ENCODE results near the gene TTC33. TPM values are rescaled to one million over a fixed set of nuclear protein-coding genes. Genes with fewer than 3 reads are reported as not detected.

TTC33 gene
- total RNA-seq, 1 experiment from 2014 or later, result 12.6 TPM

- CTCF ChIA-PET, result no interaction called here
- ATAC-seq (no peak), DNase-seq (ENCODE audit: low read depth, low spot score) (no peak)
- Histone ChIP-seq H3K4me1 (ENCODE audit: control insufficient read depth, insufficient read depth, low read length) (no peaks in the 10 kb centered on the region), H3K36me3 (ENCODE audit: control insufficient read depth, insufficient read depth, low read length) (no peaks in the 10 kb centered on the region), H3K27me3 (ENCODE audit: control insufficient read depth, insufficient read depth, low read length) (no peaks in the 10 kb centered on the region), H3K27ac (ENCODE audit: low read length) (no peak overlapping the region), H3K4me3 (ENCODE audit: low read depth in 2 of 2, low read length in 2 of 2) (no peak overlapping the region), H3K9me3 (ENCODE audit: control insufficient read depth, insufficient read depth, low read depth, low read length) (peaks cover 3% of the 10 kb centered on the region; the same call in 1 of the 2 replicates)
- in situ Hi-C loops (cut with HindIII; ENCODE audit: low pct_unique_long_range_greater_than_20kb, low sequenced_read_pairs) (no loop called here), intact Hi-C loops (cut with micrococcal nuclease; ENCODE audit: unreplicated experiment) (no loop called here)
- no TSS peak for BruUV-seq (replicated peaks)
- TF ChIP-seq SIN3A (IDR thresholded peaks at IDR 0.05; ENCODE audit: borderline replicate concordance, insufficient read depth, low read depth, low read length), result no peak
- TF ChIP-seq TCF7L2 (IDR thresholded peaks at IDR 0.05; ENCODE audit: low read depth, low read length), result no peak
- TF ChIP-seq CTCF (IDR thresholded peaks at IDR 0.05), result no peak
- no peak for TF ChIP-seq POLR2AphosphoS5 (IDR thresholded peaks at IDR 0.05; ENCODE audit: low read depth, low read length)
- no peak for TF ChIP-seq REST (IDR thresholded peaks at IDR 0.05; ENCODE audit: insufficient read depth in 1 of 2, low read depth in 2 of 2, low read length in 1 of 2)
- POLR2A ChIA-PET, result no interaction called here
Observed at GRCh38 chr5:40465416-40465815, 290.3 kb downstream of the TTC33 start.

GRCh38 chr5:40464511-40464910, 291.2 kb downstream of the TTC33 start:
- Histone ChIP-seq H3K27me3 (ENCODE audit: control insufficient read depth, insufficient read depth, low read length) (no peaks in the 10 kb centered on the region), H3K27ac (ENCODE audit: low read length) (no peak overlapping the region), H3K4me1 (ENCODE audit: control insufficient read depth, insufficient read depth, low read length) (no peaks in the 10 kb centered on the region), H3K9me3 (ENCODE audit: control insufficient read depth, insufficient read depth, low read depth, low read length) (peaks cover 3% of the 10 kb centered on the region; the same call in 1 of the 2 replicates), H3K4me3 (ENCODE audit: low read depth in 2 of 2, low read length in 2 of 2) (no peak overlapping the region), H3K36me3 (ENCODE audit: control insufficient read depth, insufficient read depth, low read length) (no peaks in the 10 kb centered on the region)
- POLR2A ChIA-PET, result no interaction called here
- DNase-seq (ENCODE audit: low read depth, low spot score), result no peak
- no TSS peak for BruUV-seq (replicated peaks)
- intact Hi-C loops (cut with micrococcal nuclease; ENCODE audit: unreplicated experiment) (no loop called here), in situ Hi-C loops (cut with HindIII; ENCODE audit: low pct_unique_long_range_greater_than_20kb, low sequenced_read_pairs) (no loop called here)
- CTCF ChIA-PET, result no interaction called here
- no peak for ATAC-seq
- TF ChIP-seq SIN3A (IDR thresholded peaks at IDR 0.05; ENCODE audit: borderline replicate concordance, insufficient read depth, low read depth, low read length) (no peak), REST (IDR thresholded peaks at IDR 0.05; ENCODE audit: insufficient read depth in 1 of 2, low read depth in 2 of 2, low read length in 1 of 2) (no peak), POLR2AphosphoS5 (IDR thresholded peaks at IDR 0.05; ENCODE audit: low read depth, low read length) (no peak), TCF7L2 (IDR thresholded peaks at IDR 0.05; ENCODE audit: low read depth, low read length) (no peak), CTCF (IDR thresholded peaks at IDR 0.05) (no peak)

Other genes starting within 250 kb of the TTC33 start
- 20.0 TPM for gene PTGER4, start 76.0 kb downstream of the TTC33 start, total RNA-seq (2021; ENCODE audit: unreplicated experiment)
- gene PRKAA1, start 42.4 kb upstream of the TTC33 start, total RNA-seq (2021; ENCODE audit: unreplicated experiment), result 75.8 TPM
- gene RPL37, start 79.3 kb upstream of the TTC33 start, total RNA-seq (2021; ENCODE audit: unreplicated experiment), result 916 TPM
- 0.49 TPM for gene CARD6, start 85.4 kb upstream of the TTC33 start, total RNA-seq (2021; ENCODE audit: unreplicated experiment)
- 1.4 TPM for gene C7, start 153.5 kb upstream of the TTC33 start, total RNA-seq (2021; ENCODE audit: unreplicated experiment)